PC-9 (cell line): ENCODE results near the gene PRR14. TPM values are rescaled to one million over a fixed set of nuclear protein-coding genes. Genes with fewer than 3 reads are reported as not detected.

Experiments used
- BruUV-seq: library from RNA; stranded (reverse); fragments of 400-500 nt; replicated peaks from 2 replicates; lab custom pipeline; 2021; lab: Mats Ljungman, UMichigan
- CTCF ChIA-PET: fragments of 300-600 bp; sonication (Branson Sonifier 250); formaldehyde crosslinking; loops from one replicate; lab custom pipeline; 2022; ENCODE audit warnings: antibody characterized with exemption; lab: Charles Lee
- POLR2A ChIA-PET: fragments of 300-600 bp; sonication (Branson Sonifier 250); formaldehyde crosslinking; loops from one replicate; lab custom pipeline; 2022; ENCODE audit warnings: antibody characterized with exemption; ENCODE audit not compliant: unreplicated experiment; lab: Charles Lee
- DNase-seq, 2 experiments: peaks; one replicate each; pipeline versions ENCODE4 v3.0.0 to v3.0.0-alpha.2; 2015 to 2022; ENCODE audit warnings: mixed read lengths in 1 of 2
- H2AFZ ChIP-seq: fragments of 200-600 bp; sonication (generic); 2 replicates; pipeline ENCODE4 v1.8.1; 2017; ENCODE audit warnings: antibody characterized with exemption
- H3F3A ChIP-seq: fragments of 200-600 bp; sonication (generic); 2 replicates; pipeline ENCODE4 v1.8.1; 2017; ENCODE audit warnings: antibody characterized with exemption, mild to moderate bottlenecking, low read depth; ENCODE audit not compliant: insufficient read depth
- H3K27ac ChIP-seq: fragments of 200-600 bp; sonication (generic); 2 replicates; pipeline ENCODE4 v1.6.1; 2016; ENCODE audit warnings: mixed run types
- H3K27me3 ChIP-seq: fragments of 200-600 bp; sonication (generic); 2 replicates; pipeline ENCODE4 v1.6.1; 2016; ENCODE audit warnings: low read depth, mixed run types; ENCODE audit not compliant: insufficient read depth
- H3K36me3 ChIP-seq: fragments of 200-600 bp; sonication (generic); 2 replicates; pipeline ENCODE4 v1.6.1; 2016; ENCODE audit warnings: low read depth, mixed run types
- H3K4me1 ChIP-seq: fragments of 200-600 bp; sonication (generic); replicated peaks from 2 replicates; pipeline ENCODE4 v1.6.1; 2016; ENCODE audit warnings: mixed run types; ENCODE audit not compliant: insufficient read depth
- H3K4me2 ChIP-seq: fragments of 200-600 bp; sonication (generic); 2 replicates; pipeline ENCODE4 v1.6.1; 2017; ENCODE audit warnings: mixed run types
- H3K4me3 ChIP-seq: fragments of 200-600 bp; sonication (generic); 2 replicates; pipeline ENCODE4 v1.6.1; 2016; ENCODE audit warnings: mixed run types
- H3K79me2 ChIP-seq: fragments of 200-600 bp; sonication (generic); 2 replicates; pipeline ENCODE4 v1.6.1; 2017; ENCODE audit warnings: low read depth, mixed run types
- H3K9me2 ChIP-seq: fragments of 200-600 bp; sonication (generic); 2 replicates; pipeline ENCODE4 v1.8.1; 2017; ENCODE audit warnings: mild to moderate bottlenecking; ENCODE audit not compliant: insufficient read depth
- H3K9me3 ChIP-seq: fragments of 200-600 bp; sonication (generic); 2 replicates; pipeline ENCODE4 v1.8.1; 2016; ENCODE audit warnings: low read depth; ENCODE audit not compliant: insufficient read depth
- H4K20me1 ChIP-seq: fragments of 200-600 bp; sonication (generic); 2 replicates; pipeline ENCODE4 v1.8.1; 2017; ENCODE audit not compliant: insufficient read depth
- CTCF ChIP-seq: fragments of 200-600 bp; sonication (generic); conservative IDR thresholded peaks from 2 replicates; pipeline ENCODE4 v1.6.1; 2017; ENCODE audit warnings: mixed run types, antibody characterized with exemption, mild to moderate bottlenecking, moderate library complexity
- EZH2 ChIP-seq: fragments of 200-600 bp; sonication (generic); IDR thresholded peaks from 2 replicates; pipeline ENCODE4 v1.8.0; 2017; ENCODE audit warnings: antibody characterized with exemption, low read depth
- intact Hi-C: fragments of 100-400 bp; cut with micrococcal nuclease; formaldehyde crosslinking; loops from one replicate; pipeline ENCODE4 v1.10.0; 2022; ENCODE audit not compliant: unreplicated experiment
- total RNA-seq: library from RNA; stranded (reverse); gene quantifications from 2 replicates; pipeline ENCODE4 v1.2.3, GENCODE V29; 2021

Gene PRR14
- total RNA-seq, 1 experiment from 2014 or later, result 67.3 TPM

GRCh38 chr16:30602616-30603277, 48.0 kb upstream of the PRR14 start:
- H3K36me3 ChIP-seq, result 0 out of 2 replicates have a peak, but pooled peaks cover 6% of the 10 kb centered on the region
- no peaks in the 10 kb centered on the region for H3K9me3 ChIP-seq
- H3K9me2 ChIP-seq, result no peaks in the 10 kb centered on the region
- H2AFZ ChIP-seq, result no peak overlapping the region
- intact Hi-C loops, result no loop called here
- H3K4me2 ChIP-seq, result no peak overlapping the region
- no TSS peak for BruUV-seq
- POLR2A ChIA-PET, result interaction anchor here (0.6 to 0.7 kb wide), 3 partner anchors 12 to 229 kb away, joined by 3 to 9 read pairs (median 6); no protein-coding TSS in a partner anchor
- H3K79me2 ChIP-seq, result no peaks in the 10 kb centered on the region
- no peak for TF ChIP-seq CTCF
- no peak for TF ChIP-seq EZH2
- peaks cover 35% of the 10 kb centered on the region; the same call in 1 of the 2 replicates for H3F3A ChIP-seq
- no peaks in the 10 kb centered on the region for H4K20me1 ChIP-seq
- CTCF ChIA-PET, result interaction anchor here (0.6 to 0.7 kb wide), 2 partner anchors 9 to 179 kb away, joined by 3 to 7 read pairs; no protein-coding TSS in a partner anchor
- no peak for DNase-seq
- no peaks in the 10 kb centered on the region for H3K27me3 ChIP-seq
- H3K4me3 ChIP-seq, result no peak overlapping the region
- H3K27ac ChIP-seq, result no peak overlapping the region
- H3K4me1 ChIP-seq, result no peaks in the 10 kb centered on the region

GRCh38 chr16:30603945-30604315, 46.8 kb upstream of the PRR14 start:
- TF ChIP-seq CTCF (no peak), EZH2 (no peak)
- ChIA-PET POLR2A (no interaction called here), CTCF (no interaction called here)
- H3K36me3 ChIP-seq, result 0 out of 2 replicates have a peak, but pooled peaks cover 6% of the 10 kb centered on the region
- H3K9me2 ChIP-seq, result no peaks in the 10 kb centered on the region
- H2AFZ ChIP-seq, result no peak overlapping the region
- H3K4me1 ChIP-seq, result no peaks in the 10 kb centered on the region
- H3K27ac ChIP-seq, result no peak overlapping the region
- intact Hi-C loops, result no loop called here
- no peaks in the 10 kb centered on the region for H3K27me3 ChIP-seq
- H3K9me3 ChIP-seq, result no peaks in the 10 kb centered on the region
- H4K20me1 ChIP-seq, result no peaks in the 10 kb centered on the region
- DNase-seq, result no peak
- no peak overlapping the region for H3K4me2 ChIP-seq
- H3K79me2 ChIP-seq, result no peaks in the 10 kb centered on the region; the same call in 1 of the 2 replicates
- no TSS peak for BruUV-seq
- H3K4me3 ChIP-seq, result no peak overlapping the region
- H3F3A ChIP-seq, result peaks cover 23% of the 10 kb centered on the region; the same call in 1 of the 2 replicates

GRCh38 chr16:30604316-30604947, 46.3 kb upstream of the PRR14 start:
- no peaks in the 10 kb centered on the region for H3K27me3 ChIP-seq
- H3K9me3 ChIP-seq, result no peaks in the 10 kb centered on the region
- H3K36me3 ChIP-seq, result 0 out of 2 replicates have a peak, but pooled peaks cover 6% of the 10 kb centered on the region
- TF ChIP-seq CTCF (no peak), EZH2 (no peak)
- no peak for DNase-seq
- intact Hi-C loops, result no loop called here
- H3K4me3 ChIP-seq, result no peak overlapping the region
- BruUV-seq, result no TSS peak
- H3K4me2 ChIP-seq, result no peak overlapping the region
- H3K9me2 ChIP-seq, result no peaks in the 10 kb centered on the region
- H3K79me2 ChIP-seq, result peaks cover 3% of the 10 kb centered on the region; the same call in 1 of the 2 replicates
- H3K27ac ChIP-seq, result no peak overlapping the region
- CTCF ChIA-PET, result no interaction called here
- H3K4me1 ChIP-seq, result peaks cover 4% of the 10 kb centered on the region; the same call in 1 of the 2 replicates
- POLR2A ChIA-PET, result no interaction called here
- no peaks in the 10 kb centered on the region for H4K20me1 ChIP-seq
- H2AFZ ChIP-seq, result no peak overlapping the region
- H3F3A ChIP-seq, result peaks cover 22% of the 10 kb centered on the region; the same call in 1 of the 2 replicates
